Adrenal gland (tissue), 12 donors: ENCODE measurements around the gene LPAR2. TPM values are rescaled to one million over a fixed set of nuclear protein-coding genes. Genes with fewer than 3 reads are reported as not detected.

Experiments used
- DNase-seq, 7 donors: peaks; one replicate each; pipeline ENCODE4 v3.0.0-alpha.2; 2019 to 2020
- H3K27ac ChIP-seq, 5 donors: fragments of 200-600 bp; sonication (generic) in 4 of 5; 1 replicate in 3 of 5; 2 replicates in 2 of 5; pipeline versions ENCODE4 v1.5.1 to v1.8.0; 2016 to 2020; ENCODE audit warnings: mild to moderate bottlenecking in 1 of 5
- H3K27me3 ChIP-seq: fragments of 200-600 bp; 2 replicates; pipeline ENCODE4 v1.8.0; 2021
- H3K36me3 ChIP-seq, 2 donors: fragments of 200-600 bp; replicated peaks in 1 of 2; 1 replicate in 1 of 2; 2 replicates in 1 of 2; pipeline versions ENCODE4 v1.5.1 to v1.8.0; 2018 to 2022
- H3K4me1 ChIP-seq, 2 donors: fragments of 200-600 bp; replicated peaks in 1 of 2; 1 replicate in 1 of 2; 2 replicates in 1 of 2; pipeline versions ENCODE4 v1.5.1 to v1.8.0; 2018 to 2021
- H3K4me3 ChIP-seq, 4 donors: fragments of 200-600 bp; sonication (generic) in 3 of 4; one replicate each; pipeline ENCODE4 v1.5.1; 2016 to 2018
- H3K9me3 ChIP-seq, 3 donors: fragments of 200-600 bp; sonication (generic) in 1 of 3; replicated peaks in 1 of 3; 1 replicate in 2 of 3; 2 replicates in 1 of 3; pipeline versions ENCODE4 v1.5.1 to v1.8.0; 2016 to 2021
- CTCF ChIP-seq, 6 experiments: fragments of 450-650 bp in 4 of 6; fragments of 200-600 bp in 2 of 6; sonication (generic) in 1 of 6; IDR thresholded peaks; 1 replicate in 5 of 6; 2 replicates in 1 of 6; pipeline versions ENCODE4 v1.5.1 to v1.8.0; 2016 to 2021; ENCODE audit warnings: antibody characterized with exemption in 6 of 6, mild to moderate bottlenecking in 2 of 6, moderate library complexity in 1 of 6
- POLR2A ChIP-seq, 2 donors: fragments of 450-650 bp; IDR thresholded peaks; one replicate each; pipeline ENCODE4 v1.6.1; 2017; ENCODE audit warnings: antibody characterized with exemption in 2 of 2, mild to moderate bottlenecking in 2 of 2, moderate library complexity in 1 of 2
- WGBS, 4 donors: extraction: QIAGEN DNeasy Blood & Tissue Kit in 2 of 4; methylation state at CpG; one replicate each; pipeline versions ENCODE4 v1.1.5 to v1.1.7; 2013 to 2017; 5-methylcytosine and 5-hydroxymethylcytosine counted together
- intact Hi-C, 2 donors: fragments of 100-400 bp; cut with DNase I; formaldehyde crosslinking; loops; one replicate each; pipeline versions ENCODE4 v1.14.1 to v1.15.0; 2022 to 2023
- polyA plus RNA-seq, 3 donors: library from polyadenylated mRNA; stranded (reverse); fragments of 200-250 nt in 2 of 3; fragments of 350-450 nt in 1 of 3; fragmentation: Illumina TruSeq in 1 of 3; extraction: RNeasy Lipid Tissue Mini Kit (QIAGEN cat#74804) in 1 of 3; gene quantifications; one replicate each; pipeline ENCODE4 v1.2.3, GENCODE V29; 2013 to 2014
- total RNA-seq, 9 donors: library from RNA; depleted of rRNA in 4 of 9; stranded (reverse); fragments of >200 nt in 4 of 9; fragments of 120-200 nt in 1 of 9; fragmentation: NEBNext Ultra II Directional in 1 of 9; extraction: Animal tissue kit (Norgen Biotek cat#: 25700) in 1 of 9; gene quantifications; one replicate each; pipeline versions ENCODE4 v1.1.0 to v1.2.4, GENCODE V29; 2013 to 2023
- donor health status: healthy with polysubstance abuse.
- donor health status: Bipolar disorder and iron deficiency.
- donor health status: DM: yes; HTN: yes; CAD: no.
- donor health status: DM: no; HTN: no; CAD: no.
- donor health status: DM: no; HTN: no; CAD: no.
- donor health status: DM: yes; HTN: yes; CAD: no.

LPAR2 gene
- total and polyA plus RNA-seq, 12 donors, result 0.93 to 10.5 (median 3.7) TPM

- Histone ChIP-seq H3K4me3 (no peak overlapping the region), H3K4me1 (no peaks in the 10 kb centered on the region), H3K36me3 (peaks cover 0 to 90% of the 10 kb centered on the region in 2 donors), H3K27ac (no peak overlapping the region), H3K9me3 (no peaks in the 10 kb centered on the region), H3K27me3 (no peaks in the 10 kb centered on the region)
- intact Hi-C loops, result no loop called here
- 88 to 94% (median 93%) methylated on average over 9 to 27 of the region's 27 CpGs for WGBS, 4 donors
- DNase-seq, result no peak
- TF ChIP-seq CTCF (IDR thresholded peaks at IDR 0.05), result no peak
Measured at GRCh38 chr19:19655641-19656343, 27.8 kb upstream of the LPAR2 start.

GRCh38 chr19:19655051-19655594 is 27.1 kb upstream of the LPAR2 start:
- DNase-seq, result peak in 1 of 7 donors; percentile 12
- H3K36me3 ChIP-seq, result peaks cover 0 to 97% of the 10 kb centered on the region in 2 donors
- no peak overlapping the region for H3K4me3 ChIP-seq
- TF ChIP-seq CTCF (IDR thresholded peaks at IDR 0.05) (no peak), POLR2A (IDR thresholded peaks at IDR 0.05) (no peak)
- no peaks in the 10 kb centered on the region for H3K4me1 ChIP-seq
- intact Hi-C loops, result no loop called here
- H3K27ac ChIP-seq, result no peak overlapping the region
- no peaks in the 10 kb centered on the region for H3K9me3 ChIP-seq
- 89 to 95% (median 92%) methylated on average over 15 to 22 of the region's 22 CpGs for WGBS, 4 donors
- no peaks in the 10 kb centered on the region for H3K27me3 ChIP-seq

- no peak overlapping the region for H3K4me3 ChIP-seq
- H3K27me3 ChIP-seq, result no peaks in the 10 kb centered on the region
- DNase-seq, result peak in 1 of 7 donors; percentile 18
- TF ChIP-seq POLR2A (IDR thresholded peaks at IDR 0.05), result no peak
- TF ChIP-seq CTCF (IDR thresholded peaks at IDR 0.05), result no peak
- intact Hi-C loops, result no loop called here
- 76 to 89% (median 83%) methylated on average over 8 to 15 of the region's 15 CpGs for WGBS, 4 donors
- H3K27ac ChIP-seq, result no peak overlapping the region
- no peaks in the 10 kb centered on the region for H3K4me1 ChIP-seq
- peaks cover 0 to 100% of the 10 kb centered on the region in 2 donors for H3K36me3 ChIP-seq
- no peaks in the 10 kb centered on the region for H3K9me3 ChIP-seq
Measured at GRCh38 chr19:19654441-19654840, 26.4 kb upstream of the LPAR2 start.

GRCh38 chr19:19653597-19654147 is 25.7 kb upstream of the LPAR2 start:
- H3K4me3 ChIP-seq, result no peak overlapping the region
- WGBS, 4 donors, result 95 to 97% (median 96%) methylated on average over 18 to 23 of the region's 23 CpGs
- intact Hi-C loops, result no loop called here
- H3K27me3 ChIP-seq, result no peaks in the 10 kb centered on the region
- H3K27ac ChIP-seq, result no peak overlapping the region
- H3K36me3 ChIP-seq, result peaks cover 0 to 100% of the 10 kb centered on the region in 2 donors
- no peaks in the 10 kb centered on the region for H3K4me1 ChIP-seq
- peak in 1 of 7 donors; percentile 13 for DNase-seq
- H3K9me3 ChIP-seq, result no peaks in the 10 kb centered on the region
- no peak for TF ChIP-seq CTCF (IDR thresholded peaks at IDR 0.05)
- TF ChIP-seq POLR2A (IDR thresholded peaks at IDR 0.05), result no peak
